OCI-LY7 (cell line): ENCODE data around the gene ZG16B. TPM values are rescaled to one million over a fixed set of nuclear protein-coding genes. Genes with fewer than 3 reads are reported as not detected.

Source experiments
- BruUV-seq: library from RNA; stranded (reverse); fragments of 400-500 nt; replicated peaks from 2 replicates; lab custom pipeline; 2021; lab: Mats Ljungman, UMichigan
- CTCF ChIA-PET: fragments of 300-600 bp; sonication (Branson Sonifier 250); formaldehyde crosslinking; loops from one replicate; lab custom pipeline; 2022; ENCODE audit warnings: antibody characterized with exemption; ENCODE audit not compliant: unreplicated experiment; lab: Charles Lee
- POLR2A ChIA-PET: fragments of 300-600 bp; sonication (Branson Sonifier 250); formaldehyde crosslinking; loops from one replicate; lab custom pipeline; 2022; ENCODE audit warnings: antibody characterized with exemption; lab: Charles Lee
- DNase-seq: peaks from one replicate; pipeline ENCODE4 v3.0.0-alpha.2; 2015; ENCODE audit warnings: low spot score
- H2AFZ ChIP-seq: fragments of 200-600 bp; sonication (generic), shearing (Covaris generic); 2 replicates; pipeline ENCODE4 v1.6.1; 2014; ENCODE audit warnings: mild to moderate bottlenecking, antibody characterized with exemption, low read length, moderate library complexity
- H3K27ac ChIP-seq: fragments of 200-600 bp; sonication (generic); 2 replicates; pipeline ENCODE4 v1.5.1; 2014; ENCODE audit warnings: mixed run types, low read depth, mild to moderate bottlenecking, moderate library complexity, low read length, inconsistent platforms; ENCODE audit not compliant: poor library complexity, severe bottlenecking
- H3K36me3 ChIP-seq: fragments of 200-600 bp; sonication (generic); 2 replicates; pipeline ENCODE4 v1.6.1; 2014; ENCODE audit warnings: mild to moderate bottlenecking, antibody characterized with exemption, low read length, moderate library complexity, mixed read lengths; ENCODE audit not compliant: insufficient read depth
- H3K4me1 ChIP-seq: fragments of 200-600 bp; sonication (generic); 2 replicates; pipeline ENCODE4 v1.5.1; 2014; ENCODE audit warnings: mild to moderate bottlenecking, low read length; ENCODE audit not compliant: insufficient read depth, poor library complexity, severe bottlenecking
- H3K4me2 ChIP-seq: fragments of 200-600 bp; sonication (generic); 2 replicates; pipeline ENCODE4 v1.6.1; 2014; ENCODE audit warnings: mild to moderate bottlenecking, low read length
- H3K4me3 ChIP-seq: fragments of 200-600 bp; sonication (generic); 2 replicates; pipeline ENCODE4 v1.5.1; 2014; ENCODE audit warnings: mild to moderate bottlenecking, low read depth, low read length; ENCODE audit not compliant: poor library complexity, severe bottlenecking
- H3K79me2 ChIP-seq: fragments of 200-600 bp; sonication (generic); 2 replicates; pipeline ENCODE4 v1.6.1; 2016; ENCODE audit warnings: low read depth, mild to moderate bottlenecking, low read length, moderate library complexity, mixed read lengths; ENCODE audit not compliant: insufficient read depth
- H3K9me2 ChIP-seq: fragments of 200-600 bp; sonication (generic); 2 replicates; pipeline ENCODE4 v1.6.1; 2016; ENCODE audit warnings: mild to moderate bottlenecking, low read length, mixed read lengths; ENCODE audit not compliant: insufficient read depth
- H3K9me3 ChIP-seq: fragments of 200-600 bp; sonication (generic); 2 replicates; pipeline ENCODE4 v1.6.1; 2014; ENCODE audit warnings: mild to moderate bottlenecking, mixed run types, low read length, mixed read lengths
- H4K20me1 ChIP-seq: fragments of 200-600 bp; sonication (generic); 2 replicates; pipeline ENCODE4 v1.6.1; 2014; ENCODE audit warnings: mild to moderate bottlenecking, antibody characterized with exemption, low read length, moderate library complexity, mixed read lengths; ENCODE audit not compliant: insufficient read depth
- CTCF ChIP-seq: fragments of 200-600 bp; sonication (generic); conservative IDR thresholded peaks from 2 replicates; pipeline ENCODE4 v1.5.1; 2014; ENCODE audit warnings: mild to moderate bottlenecking, antibody characterized with exemption, low read length, moderate library complexity, mixed read lengths
- EZH2phosphoT487 ChIP-seq: fragments of 200-600 bp; sonication (generic); IDR thresholded peaks from 2 replicates; pipeline ENCODE4 v1.6.1; 2018; ENCODE audit warnings: low read depth, borderline replicate concordance, mild to moderate bottlenecking, mixed run types, antibody characterized with exemption, low read length, moderate library complexity, mixed read lengths
- intact Hi-C: fragments of 100-400 bp; cut with micrococcal nuclease; formaldehyde crosslinking; loops from one replicate; pipeline ENCODE4 v1.10.0; 2022; ENCODE audit not compliant: unreplicated experiment
- total RNA-seq, 2 experiments: library from RNA; depleted of rRNA in 1 of 2; stranded (reverse); fragments of >200 nt in 1 of 2; shearing (Covaris generic) in 1 of 2; gene quantifications; 2 replicates each; pipeline ENCODE4 v1.2.3, GENCODE V29; 2014 to 2022

ZG16B gene
- total RNA-seq, 2 experiments from 2014 or later = 2.5 to 4.0 TPM

GRCh38 chr16:2799205-2799858 is 30.8 kb upstream of the ZG16B start:
- BruUV-seq = no TSS peak
- H3K9me2 ChIP-seq = no peaks in the 10 kb centered on the region
- no peak overlapping the region for H3K4me2 ChIP-seq
- CTCF ChIA-PET = no interaction called here
- H2AFZ ChIP-seq = no peak overlapping the region
- no peaks in the 10 kb centered on the region for H3K9me3 ChIP-seq
- no peaks in the 10 kb centered on the region for H3K4me1 ChIP-seq
- H4K20me1 ChIP-seq = no peaks in the 10 kb centered on the region
- POLR2A ChIA-PET = no interaction called here
- no peak for DNase-seq
- no peaks in the 10 kb centered on the region for H3K79me2 ChIP-seq
- H3K4me3 ChIP-seq = no peak overlapping the region
- H3K27ac ChIP-seq = no peak overlapping the region
- no peaks in the 10 kb centered on the region for H3K36me3 ChIP-seq
- intact Hi-C loops = loop anchor here (10.0 kb wide), 1 partner anchor 55 kb away; the partner anchor contains the start of gene PRSS22
- no peak for TF ChIP-seq CTCF

- H3K36me3 ChIP-seq = no peaks in the 10 kb centered on the region
- TF ChIP-seq CTCF (no peak), EZH2phosphoT487 (no peak)
- H3K9me2 ChIP-seq = no peaks in the 10 kb centered on the region
- H3K27ac ChIP-seq = no peak overlapping the region
- no peaks in the 10 kb centered on the region for H3K4me1 ChIP-seq
- no peak overlapping the region for H2AFZ ChIP-seq
- no peaks in the 10 kb centered on the region for H3K9me3 ChIP-seq
- H4K20me1 ChIP-seq = no peaks in the 10 kb centered on the region
- ChIA-PET CTCF (no interaction called here), POLR2A (interaction anchor here (0.7 kb wide), 1 partner anchor 303 kb away, joined by 5 read pairs; no protein-coding TSS in a partner anchor)
- DNase-seq = no peak
- H3K4me3 ChIP-seq = no peak overlapping the region
- intact Hi-C loops = loop anchor here (10.0 kb wide), 1 partner anchor 55 kb away; the partner anchor contains the start of gene PRSS22
- BruUV-seq = no TSS peak
- no peaks in the 10 kb centered on the region for H3K79me2 ChIP-seq
- no peak overlapping the region for H3K4me2 ChIP-seq
These were observed 30.3 kb upstream of the ZG16B start for GRCh38 chr16:2799859-2800226.

GRCh38 chr16:2803545-2804195 is 26.4 kb upstream of the ZG16B start:
- CTCF ChIA-PET = no interaction called here
- no TSS peak for BruUV-seq
- Histone ChIP-seq H3K9me3 (no peaks in the 10 kb centered on the region), H3K36me3 (no peaks in the 10 kb centered on the region), H3K79me2 (no peaks in the 10 kb centered on the region), H3K9me2 (no peaks in the 10 kb centered on the region), H2AFZ (no peak overlapping the region), H3K27ac (no peak overlapping the region), H3K4me1 (no peaks in the 10 kb centered on the region), H3K4me3 (no peak overlapping the region), H4K20me1 (no peaks in the 10 kb centered on the region), H3K4me2 (no peak overlapping the region)
- DNase-seq = no peak
- no peak for TF ChIP-seq CTCF
- no peak for TF ChIP-seq EZH2phosphoT487
- POLR2A ChIA-PET = no interaction called here
- intact Hi-C loops = no loop called here
